HL-60 (cell line): ENCODE results near the gene DHDH.

Source experiments
- DNase-seq, 2 experiments: peaks; one replicate each; pipeline ENCODE4 v3.0.0-alpha.2; 2010 to 2020; ENCODE audit warnings: low read depth in 1 of 2, low spot score in 1 of 2
- H3K27ac ChIP-seq: fragments of 250-450 bp; sonication (Bioruptor Pico); replicated peaks from 2 replicates; pipeline ENCODE4 v1.5.1; 2020; ENCODE audit warnings: mild to moderate bottlenecking, moderate library complexity
- H3K27me3 ChIP-seq: fragments of 250-450 bp; sonication (Bioruptor Pico); 2 replicates; pipeline ENCODE4 v1.5.1; 2021; ENCODE audit warnings: mild to moderate bottlenecking, moderate library complexity; ENCODE audit not compliant: insufficient read depth, poor library complexity, severe bottlenecking
- H3K4me3 ChIP-seq: replicated peaks from 2 replicates; pipeline ENCODE4 v1.5.1; 2011; ENCODE audit warnings: mild to moderate bottlenecking, control low read depth, low read length; ENCODE audit not compliant: insufficient read depth
- CTCF ChIP-seq: IDR thresholded peaks from one replicate; pipeline ENCODE4 v1.5.1; 2011; ENCODE audit warnings: low read length, control low read depth, inconsistent platforms; ENCODE audit not compliant: insufficient read depth
- GABPA ChIP-seq: IDR thresholded peaks from 2 replicates; pipeline ENCODE4 v1.6.1; 2012; ENCODE audit warnings: low read depth
- POLR2AphosphoS5 ChIP-seq: IDR thresholded peaks from 2 replicates; pipeline ENCODE4 v1.6.1; 2012; ENCODE audit warnings: low read depth
- REST ChIP-seq: IDR thresholded peaks from 2 replicates; pipeline ENCODE4 v1.6.1; 2012; ENCODE audit warnings: low read depth; ENCODE audit not compliant: insufficient replicate concordance
- SPI1 ChIP-seq: IDR thresholded peaks from 2 replicates; pipeline ENCODE4 v1.6.1; 2012; ENCODE audit warnings: low read depth, mild to moderate bottlenecking, borderline replicate concordance

DHDH gene

GRCh38 chr19:48963371-48964204, 30.1 kb downstream of the DHDH start:
- Histone ChIP-seq H3K27ac (peak overlapping the region; percentile 93), H3K27me3 (no peaks in the 10 kb centered on the region), H3K4me3 (peak overlapping the region; percentile 42)
- DNase-seq, result peak; percentile 71 to 80
- TF ChIP-seq POLR2AphosphoS5 (peak; percentile 26; the same call in 1 of the 2 replicates), REST (no peak)

- Histone ChIP-seq H3K4me3 (peak overlapping the region; percentile 42), H3K27ac (peak overlapping the region; percentile 93), H3K27me3 (no peaks in the 10 kb centered on the region)
- TF ChIP-seq POLR2AphosphoS5 (no peak), SPI1 (no peak), CTCF (no peak), REST (no peak), GABPA (no peak)
- DNase-seq, result peak in 1 of 2 experiments; percentile 30
These were observed 30.9 kb downstream of the DHDH start for GRCh38 chr19:48964205-48965039.

- Histone ChIP-seq H3K27ac (peak within 1 kb of the TSS; percentile 93), H3K27me3 (no peaks in the 10 kb centered on the region), H3K4me3 (peak within 1 kb of the TSS; percentile 75)
- TF ChIP-seq SPI1, result peak; percentile 35; the same call in 1 of the 2 replicates
- peak; percentile 100 for TF ChIP-seq POLR2AphosphoS5
- no peak for TF ChIP-seq CTCF
- TF ChIP-seq REST, result peak; percentile 79
- TF ChIP-seq GABPA, result no peak
- DNase-seq, result peak; percentile 95 to 99
These were observed 31.7 kb downstream of the DHDH start, which contains the start of gene FTL for GRCh38 chr19:48965040-48965805. TSS of gene FTL (plus strand) at chr19:48965309. CDS start at chr19:48965508, 199 bp downstream.
